GM23338 (cell line): ENCODE data around the gene LZIC. TPM values are rescaled to one million over a fixed set of nuclear protein-coding genes. Genes with fewer than 3 reads are reported as not detected.

ENCODE experiments used
- ATAC-seq: fragments of 200-7000 bp; cut with Tn5 transposase; 3 replicates; pipeline ENCODE4 v1.9.1; 2020
- DNase-seq: peaks from one replicate; pipeline ENCODE4 v3.0.0-alpha.2; 2015; ENCODE audit warnings: low spot score
- H2AFZ ChIP-seq: fragments of 200-600 bp; sonication (generic); 2 replicates; pipeline ENCODE4 v1.8.0; 2016; ENCODE audit warnings: antibody characterized with exemption, mild to moderate bottlenecking, moderate library complexity
- H3F3A ChIP-seq: fragments of 200-600 bp; sonication (generic); replicated peaks from 2 replicates; pipeline ENCODE4 v1.8.0; 2017; ENCODE audit warnings: antibody characterized with exemption, mixed run types, low read depth
- H3K27ac ChIP-seq: fragments of 200-600 bp; sonication (generic); 2 replicates; pipeline ENCODE4 v1.6.1; 2016; ENCODE audit warnings: low read depth
- H3K27me3 ChIP-seq: fragments of 200-600 bp; sonication (generic); 2 replicates; pipeline ENCODE4 v1.8.0; 2016; ENCODE audit warnings: mild to moderate bottlenecking, mixed run types, moderate library complexity; ENCODE audit not compliant: insufficient read depth
- H3K36me3 ChIP-seq: fragments of 200-600 bp; sonication (generic); 2 replicates; pipeline ENCODE4 v1.8.0; 2016; ENCODE audit warnings: mild to moderate bottlenecking; ENCODE audit not compliant: insufficient read depth
- H3K4me1 ChIP-seq: fragments of 200-600 bp; sonication (generic); 2 replicates; pipeline ENCODE4 v1.8.0; 2016; ENCODE audit warnings: mild to moderate bottlenecking, moderate library complexity; ENCODE audit not compliant: insufficient read depth
- H3K4me2 ChIP-seq: fragments of 200-600 bp; sonication (generic); 2 replicates; pipeline ENCODE4 v1.7.1; 2017; ENCODE audit warnings: mixed run types
- H3K4me3 ChIP-seq: fragments of 200-600 bp; sonication (generic); 2 replicates; pipeline ENCODE4 v1.6.1; 2016; ENCODE audit warnings: mixed run types
- H3K79me2 ChIP-seq: fragments of 200-600 bp; sonication (generic); replicated peaks from 2 replicates; pipeline ENCODE4 v1.8.0; 2017; ENCODE audit warnings: mild to moderate bottlenecking; ENCODE audit not compliant: insufficient read depth
- H3K9me2 ChIP-seq: fragments of 200-600 bp; sonication (generic); 2 replicates; pipeline ENCODE4 v1.8.0; 2017; ENCODE audit not compliant: insufficient read depth
- H4K20me1 ChIP-seq: fragments of 200-600 bp; sonication (generic); replicated peaks from 2 replicates; pipeline ENCODE4 v1.8.0; 2017; ENCODE audit warnings: mild to moderate bottlenecking; ENCODE audit not compliant: insufficient read depth
- H3K27ac Mint-ChIP-seq: 2 replicates; pipeline ENCODE4 v1.8.0; 2020; ENCODE audit warnings: inconsistent platforms, mild to moderate bottlenecking, moderate library complexity, mixed read lengths
- H3K27me3 Mint-ChIP-seq: 3 replicates; pipeline ENCODE4 v1.8.0; 2022; ENCODE audit warnings: low read depth, mild to moderate bottlenecking, moderate library complexity, mixed read lengths, inconsistent platforms; ENCODE audit not compliant: insufficient read depth, poor library complexity
- H3K36me3 Mint-ChIP-seq: 3 replicates; pipeline ENCODE4 v1.8.0; 2021; ENCODE audit warnings: low read depth, mild to moderate bottlenecking, inconsistent platforms, moderate library complexity, mixed read lengths
- H3K4me1 Mint-ChIP-seq: 3 replicates; pipeline ENCODE4 v1.8.0; 2020; ENCODE audit warnings: mild to moderate bottlenecking, inconsistent platforms, mixed read lengths
- H3K4me3 Mint-ChIP-seq: 3 replicates; pipeline ENCODE4 v1.8.0; 2021; ENCODE audit warnings: moderate library complexity, mild to moderate bottlenecking, inconsistent platforms, mixed read lengths
- H3K9me3 Mint-ChIP-seq: 3 replicates; pipeline ENCODE4 v1.8.0; 2020; ENCODE audit warnings: moderate library complexity, mild to moderate bottlenecking, inconsistent platforms, mixed read lengths
- CREB1 ChIP-seq: fragments of 250-450 bp; sonication (Bioruptor Pico); IDR thresholded peaks from 2 replicates; pipeline ENCODE4 v1.5.0; 2020; ENCODE audit warnings: low read depth, mild to moderate bottlenecking, moderate library complexity
- CTCF ChIP-seq, 2 experiments: fragments of 200-600 bp in 1 of 2; sonication (generic) in 1 of 2; conservative IDR thresholded peaks; 2 replicates each; pipeline versions ENCODE4 v1.5.1 to v1.6.1; 2016 to 2017; ENCODE audit warnings: antibody characterized with exemption in 2 of 2, low read depth in 2 of 2, mild to moderate bottlenecking in 2 of 2, moderate library complexity in 1 of 2
- EZH2phosphoT487 ChIP-seq: fragments of 200-600 bp; sonication (generic); IDR thresholded peaks from one replicate; pipeline ENCODE4 v1.8.1; 2018; ENCODE audit warnings: antibody characterized with exemption; ENCODE audit not compliant: unreplicated experiment
- STAT1 ChIP-seq: IDR thresholded peaks from one replicate; pipeline ENCODE4 v1.6.1; 2016; ENCODE audit warnings: antibody characterized with exemption; ENCODE audit not compliant: unreplicated experiment
- ZNF114 ChIP-seq: fragments of 250-450 bp; sonication (Bioruptor Pico); IDR thresholded peaks from 2 replicates; pipeline ENCODE4 v1.5.0; 2020; ENCODE audit warnings: mild to moderate bottlenecking, moderate library complexity
- polyA plus RNA-seq: library from polyadenylated mRNA; unstranded; fragments of >200 nt; fragmentation: Nextera tagmentation; extraction: Ambion mirVana; gene quantifications from 2 replicates; pipeline ENCODE4 v1.2.1, GENCODE V29; 2016
- total RNA-seq: library from RNA; depleted of rRNA; stranded (reverse); fragments of >200 nt; shearing (Covaris generic); gene quantifications from 2 replicates; pipeline ENCODE4 v1.2.3, GENCODE V29; 2014
- TF ChIP-seq, protein P1 (sequence below): fragments of 250-450 bp; sonication (Bioruptor Pico); IDR thresholded peaks from 2 replicates; pipeline ENCODE4 v1.5.0; 2020; ENCODE audit warnings: mild to moderate bottlenecking, moderate library complexity

Gene LZIC
- total and polyA plus RNA-seq, 2 experiments from 2014 or later = 19.4 to 23.5 TPM

DNA sequence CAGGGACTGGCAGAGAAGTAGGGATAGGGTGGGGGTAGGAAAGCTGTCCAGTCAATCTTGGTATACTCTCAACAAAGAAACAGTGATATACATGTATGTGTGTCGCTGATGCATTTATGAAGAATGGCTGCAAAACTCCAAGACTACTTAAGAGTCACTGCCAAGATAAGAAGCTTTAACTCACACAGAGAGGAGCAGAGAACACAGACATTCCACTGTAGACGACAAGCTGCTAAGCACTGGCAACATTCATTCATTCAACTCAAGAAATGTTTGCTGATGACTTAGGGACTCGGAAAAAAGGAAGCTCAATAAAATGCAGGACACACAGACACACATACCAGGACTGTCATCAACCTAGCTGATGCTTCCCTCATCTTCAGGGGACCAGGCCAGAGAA lies 38.6 kb downstream of the LZIC start (continued):
- TF ChIP-seq, protein P1, sequence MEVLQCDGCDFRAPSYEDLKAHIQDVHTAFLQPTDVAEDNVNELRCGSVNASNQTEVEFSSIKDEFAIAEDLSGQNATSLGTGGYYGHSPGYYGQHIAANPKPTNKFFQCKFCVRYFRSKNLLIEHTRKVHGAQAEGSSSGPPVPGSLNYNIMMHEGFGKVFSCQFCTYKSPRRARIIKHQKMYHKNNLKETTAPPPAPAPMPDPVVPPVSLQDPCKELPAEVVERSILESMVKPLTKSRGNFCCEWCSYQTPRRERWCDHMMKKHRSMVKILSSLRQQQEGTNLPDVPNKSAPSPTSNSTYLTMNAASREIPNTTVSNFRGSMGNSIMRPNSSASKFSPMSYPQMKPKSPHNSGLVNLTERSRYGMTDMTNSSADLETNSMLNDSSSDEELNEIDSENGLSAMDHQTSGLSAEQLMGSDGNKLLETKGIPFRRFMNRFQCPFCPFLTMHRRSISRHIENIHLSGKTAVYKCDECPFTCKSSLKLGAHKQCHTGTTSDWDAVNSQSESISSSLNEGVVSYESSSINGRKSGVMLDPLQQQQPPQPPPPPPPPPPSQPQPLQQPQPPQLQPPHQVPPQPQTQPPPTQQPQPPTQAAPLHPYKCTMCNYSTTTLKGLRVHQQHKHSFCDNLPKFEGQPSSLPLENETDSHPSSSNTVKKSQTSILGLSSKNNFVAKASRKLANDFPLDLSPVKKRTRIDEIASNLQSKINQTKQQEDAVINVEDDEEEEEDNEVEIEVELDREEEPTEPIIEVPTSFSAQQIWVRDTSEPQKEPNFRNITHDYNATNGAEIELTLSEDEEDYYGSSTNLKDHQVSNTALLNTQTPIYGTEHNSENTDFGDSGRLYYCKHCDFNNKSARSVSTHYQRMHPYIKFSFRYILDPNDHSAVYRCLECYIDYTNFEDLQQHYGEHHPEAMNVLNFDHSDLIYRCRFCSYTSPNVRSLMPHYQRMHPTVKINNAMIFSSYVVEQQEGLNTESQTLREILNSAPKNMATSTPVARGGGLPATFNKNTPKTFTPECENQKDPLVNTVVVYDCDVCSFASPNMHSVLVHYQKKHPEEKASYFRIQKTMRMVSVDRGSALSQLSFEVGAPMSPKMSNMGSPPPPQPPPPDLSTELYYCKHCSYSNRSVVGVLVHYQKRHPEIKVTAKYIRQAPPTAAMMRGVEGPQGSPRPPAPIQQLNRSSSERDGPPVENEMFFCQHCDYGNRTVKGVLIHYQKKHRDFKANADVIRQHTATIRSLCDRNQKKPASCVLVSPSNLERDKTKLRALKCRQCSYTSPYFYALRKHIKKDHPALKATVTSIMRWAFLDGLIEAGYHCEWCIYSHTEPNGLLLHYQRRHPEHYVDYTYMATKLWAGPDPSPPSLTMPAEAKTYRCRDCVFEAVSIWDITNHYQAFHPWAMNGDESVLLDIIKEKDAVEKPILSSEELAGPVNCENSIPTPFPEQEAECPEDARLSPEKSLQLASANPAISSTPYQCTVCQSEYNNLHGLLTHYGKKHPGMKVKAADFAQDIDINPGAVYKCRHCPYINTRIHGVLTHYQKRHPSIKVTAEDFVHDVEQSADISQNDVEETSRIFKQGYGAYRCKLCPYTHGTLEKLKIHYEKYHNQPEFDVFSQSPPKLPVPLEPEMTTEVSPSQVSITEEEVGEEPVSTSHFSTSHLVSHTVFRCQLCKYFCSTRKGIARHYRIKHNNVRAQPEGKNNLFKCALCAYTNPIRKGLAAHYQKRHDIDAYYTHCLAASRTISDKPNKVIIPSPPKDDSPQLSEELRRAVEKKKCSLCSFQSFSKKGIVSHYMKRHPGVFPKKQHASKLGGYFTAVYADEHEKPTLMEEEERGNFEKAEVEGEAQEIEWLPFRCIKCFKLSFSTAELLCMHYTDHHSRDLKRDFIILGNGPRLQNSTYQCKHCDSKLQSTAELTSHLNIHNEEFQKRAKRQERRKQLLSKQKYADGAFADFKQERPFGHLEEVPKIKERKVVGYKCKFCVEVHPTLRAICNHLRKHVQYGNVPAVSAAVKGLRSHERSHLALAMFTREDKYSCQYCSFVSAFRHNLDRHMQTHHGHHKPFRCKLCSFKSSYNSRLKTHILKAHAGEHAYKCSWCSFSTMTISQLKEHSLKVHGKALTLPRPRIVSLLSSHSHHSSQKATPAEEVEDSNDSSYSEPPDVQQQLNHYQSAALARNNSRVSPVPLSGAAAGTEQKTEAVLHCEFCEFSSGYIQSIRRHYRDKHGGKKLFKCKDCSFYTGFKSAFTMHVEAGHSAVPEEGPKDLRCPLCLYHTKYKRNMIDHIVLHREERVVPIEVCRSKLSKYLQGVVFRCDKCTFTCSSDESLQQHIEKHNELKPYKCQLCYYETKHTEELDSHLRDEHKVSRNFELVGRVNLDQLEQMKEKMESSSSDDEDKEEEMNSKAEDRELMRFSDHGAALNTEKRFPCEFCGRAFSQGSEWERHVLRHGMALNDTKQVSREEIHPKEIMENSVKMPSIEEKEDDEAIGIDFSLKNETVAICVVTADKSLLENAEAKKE (CRISPR knock-in tag) = no peak

- no peaks in the 10 kb centered on the region; the same call in 1 of the 2 replicates for H3K9me2 ChIP-seq
- peaks cover 4% of the 10 kb centered on the region for H3K27me3 Mint-ChIP-seq
- peaks cover 10% of the 10 kb centered on the region for H4K20me1 ChIP-seq
- no peak overlapping the region for H3K4me3 ChIP-seq
- H3K4me2 ChIP-seq = no peak overlapping the region
- H3F3A ChIP-seq = peaks cover 4% of the 10 kb centered on the region; the same call in 1 of the 2 replicates
- no peak overlapping the region for H3K27ac ChIP-seq
- no peak for ATAC-seq
- H3K27me3 ChIP-seq = no peaks in the 10 kb centered on the region
- no peak for DNase-seq
- H3K36me3 Mint-ChIP-seq = no peaks in the 10 kb centered on the region
- H3K79me2 ChIP-seq = peaks cover 48% of the 10 kb centered on the region
- H3K4me1 Mint-ChIP-seq = peaks cover 20% of the 10 kb centered on the region
- peaks cover 6% of the 10 kb centered on the region for H3K4me1 ChIP-seq
- H2AFZ ChIP-seq = no peak overlapping the region
- no peaks in the 10 kb centered on the region for H3K9me3 Mint-ChIP-seq
- no peak overlapping the region for H3K27ac Mint-ChIP-seq
- no peak overlapping the region for H3K4me3 Mint-ChIP-seq
- no peaks in the 10 kb centered on the region for H3K36me3 ChIP-seq
- TF ChIP-seq, protein P1 (CRISPR knock-in tag) = no peak
- TF ChIP-seq STAT1 (no peak), EZH2phosphoT487 (no peak), CTCF (conservative IDR thresholded peaks at IDR 0.05; ENCODE audit: low read depth in 2 of 2) (no peak), ZNF114 (CRISPR knock-in tag) (no peak), CREB1 (CRISPR knock-in tag) (no peak)
Observed at GRCh38 chr1:9903801-9904527, 39.2 kb downstream of the LZIC start.
